GM21576 (cell line): ENCODE results near the gene CYREN.

Experiments used
- ATAC-seq: cut with Tn5 transposase; IDR thresholded peaks from one replicate; pipeline ENCODE4 v1.9.1; 2021; ENCODE audit warnings: mild to moderate bottlenecking, moderate library complexity; ENCODE audit not compliant: unreplicated experiment

The CYREN gene

GRCh38 chr7:135197906-135198655 is 27.6 kb upstream of the CYREN start:
- ATAC-seq: no peak

GRCh38 chr7:135197343-135197742 is 26.8 kb upstream of the CYREN start:
- ATAC-seq: no peak

- no peak for ATAC-seq
Observed at GRCh38 chr7:135195968-135196629, 25.6 kb upstream of the CYREN start.

- no peak for ATAC-seq
Observed at GRCh38 chr7:135195156-135195555, 24.6 kb upstream of the CYREN start.

- ATAC-seq: no peak
Observed at GRCh38 chr7:135194494-135195095, 24.1 kb upstream of the CYREN start.

GRCh38 chr7:135193615-135194081 is 23.1 kb upstream of the CYREN start:
- no peak for ATAC-seq

- no peak for ATAC-seq
Observed at GRCh38 chr7:135192914-135193536, 22.5 kb upstream of the CYREN start.

- ATAC-seq: no peak
Observed at GRCh38 chr7:135190703-135191102, 20.2 kb upstream of the CYREN start.

GRCh38 chr7:135189961-135190360 is 19.5 kb upstream of the CYREN start:
- ATAC-seq: no peak

GRCh38 chr7:135189221-135189662 is 18.7 kb upstream of the CYREN start:
- ATAC-seq: no peak

GRCh38 chr7:135188298-135188984 is 17.9 kb upstream of the CYREN start:
- ATAC-seq: peak; percentile 38

GRCh38 chr7:135186841-135187253 is 16.3 kb upstream of the CYREN start:
- ATAC-seq: peak; percentile 69

GRCh38 chr7:135186261-135186540 is 15.7 kb upstream of the CYREN start:
- no peak for ATAC-seq

- no peak for ATAC-seq
Observed at GRCh38 chr7:135185471-135186260, 15.2 kb upstream of the CYREN start.

- no peak for ATAC-seq
Observed at GRCh38 chr7:135184254-135184841, 13.8 kb upstream of the CYREN start.

- ATAC-seq: no peak
Observed at GRCh38 chr7:135183478-135183877, 13.0 kb upstream of the CYREN start.

- no peak for ATAC-seq
Observed at GRCh38 chr7:135181929-135182678, 11.6 kb upstream of the CYREN start.

- no peak for ATAC-seq
Observed at GRCh38 chr7:135181261-135181928, 10.9 kb upstream of the CYREN start.

GRCh38 chr7:135180122-135180521 is 9.6 kb upstream of the CYREN start:
- no peak for ATAC-seq
